HG03342 (cell line): Measurements from ENCODE around the gene MYO1D.

Source experiments
- ATAC-seq: cut with Tn5 transposase; IDR thresholded peaks from one replicate; pipeline ENCODE4 v1.9.1; 2021; ENCODE audit warnings: mild to moderate bottlenecking, moderate library complexity; ENCODE audit not compliant: unreplicated experiment

MYO1D gene

DNA sequence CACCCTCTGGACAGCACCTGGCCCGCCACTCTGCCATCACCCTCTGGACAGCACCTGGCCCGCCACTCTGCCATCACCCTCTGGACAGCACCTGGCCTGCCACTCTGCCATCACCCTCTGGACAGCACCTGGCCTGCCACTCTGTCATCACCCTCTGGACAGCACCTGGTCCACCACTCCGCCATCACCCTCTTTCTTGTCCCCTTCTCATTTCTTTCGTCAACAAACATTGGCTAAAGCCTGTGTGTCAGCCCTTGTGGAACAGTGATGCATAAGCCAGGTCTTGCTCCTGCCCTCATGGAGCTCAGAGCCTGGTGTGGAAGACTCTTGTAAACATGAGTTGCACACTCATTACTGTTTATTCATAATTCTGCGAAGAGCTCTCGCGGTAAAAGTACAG lies 358.9 kb downstream of the MYO1D start:
- no peak for ATAC-seq

DNA sequence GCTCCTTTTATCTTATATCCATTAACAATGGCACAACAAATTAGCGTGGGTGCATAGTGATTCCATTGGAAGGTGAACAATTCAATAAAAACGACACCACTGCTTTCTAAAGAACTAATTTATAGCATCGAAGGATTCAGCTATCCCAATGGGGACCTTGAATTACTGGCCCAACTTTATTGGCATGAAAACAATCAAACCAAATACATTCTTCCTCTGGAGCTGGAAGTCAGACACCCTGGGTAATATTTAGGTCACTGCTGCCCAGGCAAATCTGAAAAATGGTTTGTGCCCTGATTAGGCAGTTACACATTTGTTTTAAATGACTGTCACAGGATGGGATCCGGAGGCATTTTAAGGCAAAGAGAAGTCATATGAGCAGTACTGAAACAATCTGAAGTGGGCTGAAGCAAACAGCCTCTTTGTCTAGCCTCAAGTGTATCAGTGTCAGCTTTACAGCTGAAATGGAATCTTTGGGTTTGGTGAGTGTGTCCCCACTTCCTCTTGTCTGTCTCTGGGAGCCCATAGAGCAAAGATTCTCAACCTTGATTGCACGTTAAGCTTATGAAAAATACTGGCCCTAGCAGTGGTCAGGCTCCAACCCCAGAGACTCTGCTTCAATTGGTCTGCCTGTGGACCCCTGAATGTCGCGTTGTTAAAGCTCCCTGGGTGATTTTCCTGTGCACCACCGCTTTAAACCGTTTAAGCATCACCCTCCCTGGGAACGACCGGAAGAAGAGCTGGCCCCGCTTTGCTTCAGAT lies 359.8 kb downstream of the MYO1D start:
- ATAC-seq = no peak

DNA sequence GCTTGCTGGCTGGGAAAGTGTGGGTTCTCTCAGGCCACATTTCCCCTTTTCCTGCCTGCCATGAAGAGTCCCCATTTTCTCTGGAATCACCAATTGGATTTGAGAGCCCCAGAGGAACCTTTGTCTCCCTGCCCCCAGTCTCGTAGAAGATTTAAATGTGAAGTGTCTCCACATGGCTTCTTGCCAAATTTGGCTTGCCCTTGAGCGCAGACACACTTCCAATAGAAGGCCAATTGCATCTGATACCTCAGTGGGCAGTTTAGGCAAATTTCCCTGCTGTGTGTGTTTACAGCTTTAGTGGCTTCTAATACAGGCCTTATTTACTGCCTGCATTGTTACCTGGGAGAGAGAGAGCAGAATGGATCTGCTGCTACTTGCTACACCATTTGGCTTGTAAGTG lies 360.5 kb downstream of the MYO1D start:
- ATAC-seq = no peak

DNA sequence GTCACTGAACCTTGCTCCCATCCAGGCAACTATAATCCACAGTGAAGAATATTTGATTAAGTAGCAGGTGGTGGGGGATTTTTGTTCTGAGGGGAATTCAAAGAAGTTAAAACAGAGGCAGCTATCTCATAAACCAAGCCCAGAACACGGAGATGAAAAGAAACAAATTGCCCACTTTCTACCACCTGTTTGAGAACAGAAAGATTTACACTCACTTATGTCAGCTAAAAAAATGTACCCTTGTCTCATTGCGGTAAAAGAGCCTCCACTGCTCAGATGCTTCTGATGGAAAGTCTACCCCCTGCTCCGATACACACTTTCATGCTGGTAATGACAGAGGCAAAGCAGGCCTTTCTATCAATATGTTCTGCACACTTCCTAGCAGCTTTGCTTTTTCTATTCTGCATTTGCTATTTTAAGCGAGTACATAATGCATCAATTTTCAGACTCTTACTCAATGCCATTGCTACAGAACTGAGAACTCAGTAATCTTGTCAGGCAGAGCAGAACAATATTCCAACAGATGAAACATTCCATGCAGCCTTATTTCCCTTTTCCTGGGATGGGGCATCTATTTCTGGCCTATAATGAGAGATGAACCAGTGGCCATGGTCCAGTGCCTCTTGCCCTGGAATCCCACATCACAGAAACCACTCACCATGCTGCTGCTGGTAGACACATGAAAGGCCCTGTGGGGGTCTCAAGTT lies 361.1 kb downstream of the MYO1D start:
- no peak for ATAC-seq

DNA sequence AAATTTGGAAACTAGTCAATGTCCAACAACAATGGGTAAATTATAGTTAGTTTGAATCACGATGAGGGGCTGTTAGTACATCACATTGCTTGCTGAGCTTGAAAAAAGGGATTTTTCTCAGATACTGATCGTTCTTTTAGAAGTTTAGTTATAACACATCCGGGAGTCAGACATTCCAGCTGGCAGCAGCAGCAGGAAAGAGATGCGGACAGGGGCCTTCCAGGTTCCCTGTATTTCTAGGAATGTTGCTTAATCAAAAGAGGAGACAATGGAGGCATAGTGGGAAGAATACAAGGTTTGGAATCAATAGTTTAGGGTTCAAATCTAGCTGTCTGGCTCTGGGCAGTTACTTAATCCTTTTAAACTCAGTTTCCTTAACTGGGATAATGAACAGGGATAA lies 362.3 kb downstream of the MYO1D start:
- no peak for ATAC-seq

DNA sequence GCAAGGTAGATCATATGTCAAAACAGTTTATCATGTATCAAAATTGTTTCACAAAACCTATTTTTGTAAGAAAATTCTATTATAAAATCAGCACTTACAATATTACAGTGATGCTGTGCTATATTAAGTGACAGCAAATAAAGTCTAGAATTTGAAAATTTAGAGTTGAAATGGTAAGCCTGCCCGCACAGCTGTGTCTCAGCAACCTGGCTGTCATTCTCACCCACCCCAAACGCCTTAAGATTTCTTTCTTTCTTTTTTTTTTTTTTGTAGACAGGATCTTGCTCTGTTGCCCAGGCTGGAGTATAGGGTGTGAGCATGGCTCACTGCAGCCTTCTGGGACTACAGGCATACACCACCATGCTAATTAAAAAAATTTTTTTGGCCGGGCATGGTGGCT lies 363.3 kb downstream of the MYO1D start:
- ATAC-seq = no peak

DNA sequence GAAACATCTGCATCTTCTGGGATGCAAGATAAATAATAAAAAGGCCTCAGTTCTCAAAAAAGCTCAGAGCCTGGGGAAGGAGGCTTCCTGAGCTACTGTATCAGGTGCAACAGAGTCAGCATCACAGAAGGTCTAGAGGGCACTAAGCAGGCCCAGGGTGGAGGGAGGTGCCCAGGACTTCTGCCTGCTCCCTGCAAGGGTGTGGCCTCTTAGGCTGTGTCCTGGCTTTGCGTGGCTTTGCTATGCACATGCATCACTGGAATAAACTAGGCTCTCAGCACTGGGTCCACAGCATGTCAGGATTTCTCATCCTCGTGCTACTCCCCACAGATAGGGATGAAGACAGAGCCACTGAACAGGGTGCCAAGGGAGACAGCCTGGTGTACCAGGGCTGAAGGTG lies 364.6 kb downstream of the MYO1D start:
- ATAC-seq = no peak

DNA sequence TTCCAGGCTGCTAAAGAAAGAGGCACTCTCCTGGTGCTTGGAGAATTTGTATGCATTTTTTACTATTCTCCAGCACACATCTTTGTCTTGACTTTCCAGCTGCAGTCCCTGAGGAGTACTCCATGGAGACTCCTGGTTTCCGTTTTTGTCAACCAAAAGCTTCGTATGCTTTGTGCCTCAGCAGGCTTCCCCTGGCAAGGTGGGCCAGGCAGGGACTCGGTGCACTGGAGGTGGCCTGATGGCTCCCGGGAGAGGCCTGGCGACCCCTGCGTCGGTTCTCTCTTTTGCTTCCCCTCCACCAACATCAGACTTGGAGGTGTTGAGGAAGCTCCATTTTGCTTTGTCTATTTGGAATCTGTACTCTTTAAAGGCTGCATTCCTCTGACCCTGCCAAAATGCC lies 366.5 kb downstream of the MYO1D start:
- ATAC-seq = no peak

DNA sequence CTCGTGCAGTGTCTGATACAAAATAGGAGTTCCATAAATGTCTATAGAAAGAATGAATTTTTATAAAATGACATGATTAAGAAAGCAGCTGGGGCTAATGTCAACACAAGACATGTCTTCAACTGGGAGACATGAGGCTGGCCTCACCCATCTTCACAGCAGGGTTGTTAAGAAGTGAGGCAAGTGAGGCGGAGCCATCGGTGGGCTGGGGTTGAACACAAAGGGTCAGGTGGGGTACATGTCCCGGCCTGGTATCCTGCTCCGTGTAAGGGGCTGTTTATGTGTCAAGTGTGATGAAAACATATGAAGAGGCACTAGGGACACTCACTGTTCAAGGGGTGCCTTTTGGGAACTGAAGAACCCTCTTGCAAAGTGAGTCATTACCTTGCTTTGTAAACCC lies 368.0 kb downstream of the MYO1D start:
- no peak for ATAC-seq

DNA sequence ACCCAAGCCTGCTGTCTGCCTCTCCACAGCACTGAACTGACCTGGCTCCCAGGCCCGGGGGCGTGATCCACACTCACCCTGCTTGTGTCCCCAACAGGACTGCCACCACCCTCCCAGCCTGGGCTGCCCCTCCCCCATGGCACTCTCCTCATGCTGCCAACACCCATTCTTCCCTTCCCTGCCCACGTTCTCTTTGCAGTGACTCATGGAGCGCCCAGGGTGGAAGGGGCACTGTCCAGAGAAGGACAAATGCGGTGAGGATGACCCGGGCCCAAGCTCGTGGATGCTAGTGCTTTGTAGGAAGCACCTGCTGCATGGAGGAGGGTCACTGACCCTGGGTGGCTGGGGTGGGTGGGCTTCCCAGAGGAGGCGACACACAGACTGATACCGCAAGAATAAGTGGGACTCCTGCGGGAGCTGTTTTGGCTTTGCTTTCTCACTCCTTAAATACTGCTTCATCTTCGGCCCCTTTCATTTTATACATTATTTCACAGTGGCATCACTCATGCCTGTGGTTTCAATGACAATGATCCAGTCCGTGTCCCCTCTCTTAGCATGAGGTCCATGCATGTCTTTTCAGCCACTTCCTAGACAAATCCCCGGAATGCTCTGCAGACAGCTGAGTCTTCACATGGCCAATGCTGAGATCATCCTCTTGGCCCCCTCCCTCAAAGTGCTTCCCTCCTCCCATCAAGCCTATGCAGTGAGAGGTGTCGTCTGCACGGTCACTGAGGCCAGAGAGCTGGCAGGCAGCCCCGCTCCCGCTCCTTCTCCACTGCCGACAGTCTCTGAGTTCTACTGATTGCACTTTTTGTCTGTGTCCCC lies 372.5 kb downstream of the MYO1D start:
- ATAC-seq = no peak

DNA sequence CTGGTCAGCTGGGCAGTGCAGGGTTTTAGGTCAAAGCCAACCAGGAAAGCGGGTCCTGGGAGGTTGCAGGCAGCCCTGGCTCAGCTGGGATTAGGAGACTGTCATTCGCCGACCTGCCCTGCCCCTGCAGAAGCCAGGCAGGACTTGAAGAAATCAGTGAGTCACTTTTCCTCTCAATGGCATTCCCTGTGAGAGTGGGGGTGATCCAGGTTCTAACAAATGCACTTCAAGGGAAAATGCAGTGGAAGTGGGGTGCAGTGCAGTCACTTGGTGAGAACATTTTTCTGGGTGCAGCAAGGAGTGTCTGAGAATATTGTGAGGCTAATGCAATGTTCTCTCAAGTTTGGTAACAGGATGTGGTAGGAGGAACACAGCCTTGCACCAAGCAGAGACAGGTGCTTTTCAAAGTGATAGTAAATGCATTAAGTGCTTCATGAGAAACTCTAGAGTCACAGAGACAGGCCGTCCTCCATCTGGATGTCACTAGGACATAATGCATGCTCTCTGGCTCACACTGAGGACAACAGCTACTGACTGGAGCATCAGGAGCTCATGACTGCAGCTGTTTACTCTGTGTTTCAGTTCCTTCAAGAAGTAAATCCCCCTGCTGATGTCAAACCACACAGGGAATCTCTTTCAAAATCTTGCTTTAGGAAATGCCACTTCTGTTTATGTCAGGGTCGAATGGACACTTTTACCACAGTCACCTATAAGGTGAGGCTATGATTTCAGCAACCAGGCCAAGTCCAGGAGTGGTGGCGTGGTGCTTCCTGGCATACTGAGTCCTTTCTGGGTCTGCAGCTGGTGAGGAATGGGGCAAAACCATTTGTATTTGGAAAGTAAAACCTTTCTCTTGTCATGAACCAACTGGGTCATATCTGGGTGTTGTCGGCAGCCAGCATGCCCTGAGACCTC lies 373.4 kb downstream of the MYO1D start:
- peak; percentile 86 for ATAC-seq

DNA sequence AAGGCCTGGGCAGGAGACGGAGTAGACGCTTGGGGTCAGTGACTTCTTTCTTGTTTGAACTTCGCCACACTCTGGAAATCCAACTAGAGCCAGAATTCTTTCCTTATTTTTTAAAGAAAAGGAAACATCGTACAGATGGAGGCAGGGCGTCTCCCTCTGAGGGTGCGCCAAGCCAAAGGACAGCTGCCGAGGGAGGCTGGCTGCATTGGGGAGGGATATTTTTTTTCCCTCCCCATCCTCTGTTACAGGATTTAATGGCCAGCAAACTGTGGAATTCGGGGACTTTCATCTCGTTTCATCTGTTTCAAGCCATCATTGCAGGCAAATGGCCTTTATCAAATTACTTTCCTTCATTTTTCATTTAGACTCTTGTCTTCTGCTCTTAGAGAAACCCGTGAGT lies 374.2 kb downstream of the MYO1D start:
- ATAC-seq = no peak

DNA sequence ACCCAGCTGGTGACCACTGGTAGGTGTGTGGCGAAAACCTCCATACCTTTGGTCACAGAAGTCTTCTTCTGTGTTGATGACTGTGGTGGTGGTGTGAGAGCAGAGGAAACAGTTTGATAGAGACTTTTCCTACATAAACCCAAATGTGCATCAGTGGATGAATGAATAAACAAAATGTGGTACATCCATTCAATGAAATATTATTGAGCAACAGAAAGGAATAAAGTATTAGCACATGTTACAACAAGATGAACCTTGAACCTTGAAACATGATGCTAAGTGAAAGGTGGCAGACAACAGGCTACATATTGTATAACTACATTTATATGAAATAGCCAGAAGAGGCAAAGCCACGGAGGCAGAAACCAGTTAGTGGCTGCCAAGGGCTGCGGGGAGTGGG lies 374.9 kb downstream of the MYO1D start:
- ATAC-seq = no peak

DNA sequence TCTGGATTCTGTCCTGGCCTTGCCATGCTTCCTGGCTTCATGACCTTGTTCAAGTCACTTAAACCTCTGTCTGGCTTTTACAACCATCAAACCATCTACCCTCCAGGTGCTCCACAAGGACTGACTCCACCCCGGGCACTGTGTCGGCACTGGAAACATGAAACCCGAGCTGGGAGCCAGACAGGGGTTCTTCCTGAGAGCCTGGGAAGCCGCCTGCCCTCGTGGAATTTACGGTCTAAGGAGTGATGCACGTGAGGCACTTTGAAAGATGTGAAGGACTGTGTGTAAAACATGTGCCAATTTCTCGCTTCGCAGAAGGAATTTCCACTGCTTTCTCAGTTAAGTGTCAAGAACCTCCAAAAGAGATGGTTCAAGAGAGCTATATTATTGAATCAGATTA lies 378.5 kb downstream of the MYO1D start:
- ATAC-seq = no peak

DNA sequence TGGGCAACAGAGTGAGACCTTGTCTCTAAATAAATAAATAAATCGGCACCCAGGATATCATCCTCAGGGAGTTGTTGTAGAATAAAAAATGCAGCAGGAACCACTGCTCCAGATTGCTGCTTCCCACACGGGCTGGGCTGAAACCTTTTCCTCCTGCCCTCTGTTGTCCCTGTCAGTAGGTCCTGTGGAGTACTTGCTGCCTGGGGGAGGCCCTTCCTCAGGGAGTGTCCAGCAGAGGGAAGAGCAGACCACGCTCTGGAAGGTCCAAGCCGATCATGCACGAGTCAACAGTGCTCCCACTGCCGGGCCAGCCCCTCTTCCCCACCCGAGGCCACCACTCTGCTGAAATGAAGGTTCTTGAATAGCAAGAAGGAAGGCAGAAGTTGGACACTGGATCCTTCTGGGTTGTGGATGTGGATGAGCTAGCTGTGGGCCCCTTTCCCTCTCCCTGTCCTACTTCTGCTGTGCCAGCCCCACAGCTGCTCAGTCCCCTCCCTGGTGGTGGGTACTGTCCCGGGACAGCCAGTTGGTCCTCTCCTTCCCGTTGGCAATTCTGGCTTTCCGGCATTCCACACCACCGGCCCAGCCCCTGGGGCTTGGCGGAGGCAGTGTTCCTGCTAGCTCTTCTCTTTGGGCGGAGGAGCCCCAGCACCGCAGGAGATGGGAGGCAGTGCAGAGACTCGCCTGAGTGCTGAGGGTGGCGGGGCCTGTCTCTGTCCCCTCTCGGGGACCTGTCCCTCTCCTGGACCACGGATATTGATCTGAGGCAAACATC lies 379.3 kb downstream of the MYO1D start:
- no peak for ATAC-seq

DNA sequence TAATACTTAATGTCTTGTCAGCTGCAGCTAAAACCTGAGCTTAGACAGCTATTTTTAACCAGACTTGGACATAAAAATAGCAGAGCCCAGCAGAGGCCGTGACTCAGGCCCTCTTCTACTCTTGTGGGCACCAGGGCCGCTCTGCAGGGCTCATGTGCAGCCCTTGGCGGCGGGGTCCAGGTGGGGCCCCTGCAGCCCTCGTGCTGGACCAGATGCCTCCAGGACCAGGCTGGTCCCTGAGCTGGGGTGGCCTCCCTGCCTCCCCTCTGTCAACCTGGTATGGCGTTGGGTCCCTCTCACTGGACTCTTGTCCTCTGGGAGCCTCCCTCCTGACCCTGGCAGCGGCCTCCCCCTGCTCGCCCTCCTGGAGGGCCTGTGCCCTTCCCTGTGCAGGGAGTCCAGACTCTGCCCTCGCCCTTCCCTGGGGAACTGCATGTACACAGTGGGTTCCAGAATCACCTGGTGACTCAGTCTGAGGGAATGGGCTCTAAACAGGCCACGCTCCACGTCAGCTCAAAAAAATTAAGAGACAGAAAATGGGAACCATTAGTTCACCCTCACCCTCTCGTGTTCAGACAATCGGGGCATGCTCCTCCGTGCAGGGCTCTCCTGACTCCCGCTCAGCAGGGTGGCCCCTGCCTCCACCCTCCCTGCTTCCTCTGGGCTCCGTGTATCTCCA lies 380.4 kb downstream of the MYO1D start:
- ATAC-seq = no peak

DNA sequence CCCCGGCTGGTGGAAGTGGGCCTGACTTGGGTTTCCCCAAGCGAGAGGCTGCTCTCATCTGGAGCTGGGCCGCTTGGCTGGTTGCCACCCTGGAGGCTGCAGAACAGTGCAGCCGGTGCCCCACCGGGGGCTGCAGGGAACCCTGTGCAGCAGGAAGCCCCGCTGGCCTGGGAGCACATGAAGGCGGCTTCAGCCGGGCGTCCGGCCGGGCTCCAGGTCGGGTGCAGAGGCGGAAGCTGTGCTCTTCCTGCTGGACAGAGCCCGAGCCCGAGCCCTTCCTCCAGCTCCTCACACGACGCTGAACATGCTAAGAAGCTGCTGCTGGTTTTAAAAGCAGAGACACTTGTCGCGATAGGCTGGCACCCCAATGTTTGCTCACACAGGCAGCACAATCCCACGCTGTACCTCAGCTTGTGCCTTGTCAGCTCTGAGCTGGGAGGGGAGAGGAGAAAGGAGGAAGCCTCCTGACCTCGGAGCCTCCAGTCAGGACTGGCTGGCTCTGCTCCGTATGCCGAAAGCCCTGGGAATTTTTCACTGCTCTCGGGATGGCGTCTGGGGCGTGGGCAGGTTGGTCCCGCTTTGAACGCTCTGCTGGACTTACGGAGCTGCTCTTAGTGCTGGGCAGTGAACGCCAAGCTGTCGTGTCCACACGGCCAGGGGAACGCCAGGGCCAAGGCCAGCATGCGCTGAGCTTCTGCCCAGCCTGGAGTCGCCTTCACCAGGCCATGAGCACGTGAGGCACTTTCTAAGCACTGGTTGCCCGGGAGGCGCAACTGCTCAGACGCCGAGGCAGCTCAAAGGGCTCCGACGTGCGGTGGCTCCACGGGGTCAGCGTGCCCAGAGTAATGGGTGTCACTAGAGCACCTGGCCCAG lies 381.3 kb downstream of the MYO1D start:
- no peak for ATAC-seq

DNA sequence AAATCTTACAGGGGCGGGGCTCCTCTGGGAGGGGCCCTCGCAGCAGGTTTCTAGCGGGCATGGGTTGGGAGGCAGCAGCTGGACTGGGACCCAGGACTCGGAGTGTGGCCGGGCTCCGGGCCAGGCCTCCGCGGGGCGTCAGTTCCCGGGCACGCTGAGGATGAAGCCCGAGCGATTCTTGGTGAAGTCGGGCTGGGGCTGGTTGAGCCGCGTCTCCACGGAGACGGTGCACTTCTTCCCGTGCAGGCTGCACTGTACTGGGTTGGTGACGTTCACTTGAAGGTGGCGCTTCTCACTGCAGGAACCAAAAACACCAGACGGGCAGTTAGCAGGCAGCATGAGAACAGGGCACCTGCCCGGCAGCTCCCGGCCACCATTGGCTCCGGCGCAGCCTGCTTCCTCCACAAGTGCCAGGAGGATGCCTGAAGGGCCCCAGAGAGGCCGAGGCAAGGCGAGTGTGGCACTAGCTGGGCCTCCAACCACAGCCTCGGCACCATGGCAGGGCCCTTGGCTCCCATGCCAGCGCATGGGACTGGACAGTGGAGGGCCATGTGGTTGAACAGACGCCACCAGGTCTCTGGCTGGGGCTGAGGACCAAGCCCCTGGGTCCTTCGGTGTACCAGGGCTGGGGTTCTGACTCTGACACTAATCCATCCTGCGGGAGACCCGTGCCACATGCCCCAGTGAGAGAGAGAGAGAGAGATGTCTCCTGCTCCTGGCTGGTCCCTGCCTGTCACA lies 382.1 kb downstream of the MYO1D start:
- ATAC-seq = no peak
